HepG2 (cell line): ENCODE measurements around the gene OPRL1. TPM values are rescaled to one million over a fixed set of nuclear protein-coding genes. Genes with fewer than 3 reads are reported as not detected.
A peak's percentile ranks its signal among the peaks of the same experiment; 100 is the strongest.

ENCODE experiments used
- ATAC-seq: fragments of 200-7000 bp; cut with Tn5 transposase; 3 replicates; pipeline ENCODE4 v1.9.1; 2020; ENCODE audit warnings: mild to moderate bottlenecking, moderate library complexity
- BruUV-seq: library from RNA; stranded (reverse); fragments of 400-500 nt; replicated peaks from 2 replicates; lab custom pipeline; 2021; lab: Mats Ljungman, UMichigan
- CTCF ChIA-PET: fragments of 300-600 bp; formaldehyde crosslinking; extraction: SDS; loops from one replicate; lab custom pipeline; 2021; ENCODE audit warnings: low total read pairs, inconsistent platforms, low intra/inter-chr PET ratio; lab: Yijun Ruan, JAX
- POLR2A ChIA-PET: fragments of 350-600 bp; sonication (Branson Sonifier 250); formaldehyde crosslinking; loops from one replicate; lab custom pipeline; 2020; ENCODE audit warnings: antibody characterized with exemption, inconsistent platforms; lab: Yijun Ruan, JAX
- DNase-seq: peaks from one replicate; pipeline ENCODE4 v3.0.0-alpha.2; 2015; ENCODE audit warnings: low spot score
- FAIRE-seq: peaks from 3 replicates; lab custom pipeline; 2011; peaks lifted over from hg19 to GRCh38; lab: Jason Lieb, UNC
- H2AFZ ChIP-seq: one replicate; pipeline ENCODE4 v1.6.1; 2011; ENCODE audit warnings: low read length, inconsistent platforms
- H3K27ac ChIP-seq: fragments of 300-600 bp; 3 replicates; pipeline ENCODE4 v1.8.0; 2011; ENCODE audit warnings: mixed run types, mild to moderate bottlenecking, mixed read lengths, low read length, inconsistent platforms; ENCODE audit not compliant: insufficient read depth; ENCODE audit errors: extremely low read length
- H3K27me3 ChIP-seq, 2 experiments: fragments of 200-600 bp in 1 of 2; 2 replicates in 1 of 2; 3 replicates in 1 of 2; pipeline versions ENCODE4 v1.6.0 to v1.8.0; 2011; ENCODE audit warnings: low read length in 2 of 2, mild to moderate bottlenecking in 2 of 2, moderate library complexity in 2 of 2, inconsistent platforms in 1 of 2; ENCODE audit not compliant: insufficient read depth in 2 of 2, control insufficient read depth in 1 of 2
- H3K36me3 ChIP-seq, 2 experiments: fragments of 200-600 bp in 1 of 2; replicated peaks in 1 of 2; 2 replicates in 1 of 2; 3 replicates in 1 of 2; pipeline versions ENCODE4 v1.5.1 to v1.8.0; 2011; ENCODE audit warnings: low read length in 2 of 2, inconsistent platforms in 1 of 2; ENCODE audit not compliant: insufficient read depth in 2 of 2, control insufficient read depth in 1 of 2
- H3K4me1 ChIP-seq: 2 replicates; pipeline ENCODE4 v1.5.1; 2012; ENCODE audit warnings: low read length, inconsistent platforms; ENCODE audit not compliant: insufficient read depth
- H3K4me2 ChIP-seq: 2 replicates; pipeline ENCODE4 v1.6.0; 2011; ENCODE audit warnings: low read depth, low read length, inconsistent platforms
- H3K4me3 ChIP-seq, 3 experiments: fragments of 200-600 bp in 1 of 3; sonication (generic), shearing (Covaris generic) in 1 of 3; replicated peaks in 1 of 3; 2 replicates each; pipeline ENCODE4 v1.5.1; 2011 to 2016; ENCODE audit warnings: low read length in 3 of 3, inconsistent platforms in 2 of 3, low read depth in 2 of 3, mild to moderate bottlenecking in 2 of 3, control low read depth in 1 of 3, mixed read lengths in 1 of 3; ENCODE audit not compliant: insufficient read depth in 1 of 3
- H3K79me2 ChIP-seq: one replicate; pipeline ENCODE4 v1.6.1; 2011; ENCODE audit warnings: low read length, inconsistent platforms; ENCODE audit not compliant: insufficient read depth
- H3K9ac ChIP-seq: 2 replicates; pipeline ENCODE4 v1.6.0; 2011; ENCODE audit warnings: mild to moderate bottlenecking, low read depth, low read length, inconsistent platforms; ENCODE audit not compliant: insufficient read depth
- H3K9me3 ChIP-seq: 2 replicates; pipeline ENCODE4 v1.5.1; 2012; ENCODE audit warnings: mild to moderate bottlenecking, low read length
- H4K20me1 ChIP-seq: 2 replicates; pipeline ENCODE4 v1.6.0; 2011; ENCODE audit warnings: inconsistent platforms, mild to moderate bottlenecking, low read length, moderate library complexity; ENCODE audit not compliant: insufficient read depth
- BATF2 ChIP-seq: sonication (generic); formaldehyde crosslinking; IDR thresholded peaks from 2 replicates; pipeline ENCODE4 v1.8.0; 2022; ENCODE audit warnings: mild to moderate bottlenecking, missing genetic modification reagents, moderate library complexity
- CREBL2 ChIP-seq: sonication (generic); formaldehyde crosslinking; IDR thresholded peaks from 2 replicates; pipeline ENCODE4 v1.8.1; 2023; ENCODE audit warnings: missing genetic modification reagents, mild to moderate bottlenecking, borderline replicate concordance
- EEA1 ChIP-seq: sonication (generic); formaldehyde crosslinking; IDR thresholded peaks from 2 replicates; pipeline ENCODE4 v1.5.1; 2020; ENCODE audit warnings: mild to moderate bottlenecking, missing genetic modification reagents, borderline replicate concordance
- HNRNPK ChIP-seq: fragments of 200-400 bp; formaldehyde crosslinking; IDR thresholded peaks from 2 replicates; pipeline ENCODE4 v1.6.1; 2018; ENCODE audit warnings: low read length, low read depth, moderate library complexity, mild to moderate bottlenecking; ENCODE audit not compliant: poor library complexity, severe bottlenecking
- HOXA7 ChIP-seq: sonication (generic); formaldehyde crosslinking; IDR thresholded peaks from 2 replicates; pipeline ENCODE4 v1.8.1; 2022; ENCODE audit warnings: mild to moderate bottlenecking, missing genetic modification reagents, moderate library complexity
- KAT7 ChIP-seq: IDR thresholded peaks from 2 replicates; pipeline ENCODE4 v1.6.1; 2018; ENCODE audit warnings: borderline replicate concordance, missing compliant biosample characterization
- NONO ChIP-seq, 2 experiments: fragments of 450-650 bp in 1 of 2; sonication (generic) in 1 of 2; formaldehyde crosslinking in 1 of 2; IDR thresholded peaks in 1 of 2; conservative IDR thresholded peaks in 1 of 2; 2 replicates each; pipeline versions ENCODE4 v1.6.1 to v1.8.0; 2017 to 2022; ENCODE audit warnings: mild to moderate bottlenecking in 1 of 2, missing genetic modification reagents in 1 of 2, moderate library complexity in 1 of 2
- NR0B2 ChIP-seq: sonication (generic); formaldehyde crosslinking; IDR thresholded peaks from 2 replicates; pipeline ENCODE4 v1.4.0; 2020; ENCODE audit warnings: mild to moderate bottlenecking, missing genetic modification reagents
- SP2 ChIP-seq: sonication (generic); formaldehyde crosslinking; IDR thresholded peaks from 2 replicates; pipeline ENCODE4 v1.5.1; 2020; ENCODE audit warnings: mild to moderate bottlenecking, missing genetic modification reagents
- TMF1 ChIP-seq: sonication (generic); formaldehyde crosslinking; IDR thresholded peaks from 2 replicates; pipeline ENCODE4 v1.8.1; 2022; ENCODE audit warnings: low read depth, missing genetic modification reagents
- ZFP91 ChIP-seq: sonication (generic); formaldehyde crosslinking; IDR thresholded peaks from 2 replicates; pipeline ENCODE4 v1.9.0; 2022; ENCODE audit warnings: missing genetic modification reagents, mild to moderate bottlenecking, borderline replicate concordance
- ZNF281 ChIP-seq: sonication (generic); formaldehyde crosslinking; IDR thresholded peaks from 2 replicates; pipeline ENCODE4 v1.4.0; 2020; ENCODE audit warnings: missing genetic modification reagents, borderline replicate concordance
- ZNF883 ChIP-seq: sonication (generic); formaldehyde crosslinking; IDR thresholded peaks from 2 replicates; pipeline ENCODE4 v1.5.1; 2020; ENCODE audit warnings: mild to moderate bottlenecking, missing genetic modification reagents; ENCODE audit errors: not compliant biosample characterization
- WGBS: methylation state at CpG from one replicate; pipeline ENCODE4 v1.1.6; 2017; ENCODE audit warnings: low lambda C conversion rate; 5-methylcytosine and 5-hydroxymethylcytosine counted together
- in situ Hi-C: cut with HindIII; loops from 2 replicates; pipeline ENCODE4 v1.10.0; 2017; ENCODE audit warnings: low pct_unique_long_range_greater_than_20kb; ENCODE audit not compliant: extremely low pct_ligation_motif_present
- intact Hi-C: fragments of 100-400 bp; cut with micrococcal nuclease; formaldehyde crosslinking; loops from one replicate; pipeline ENCODE4 v1.10.0; 2022; ENCODE audit not compliant: unreplicated experiment
- polyA plus RNA-seq, 8 experiments: library from polyadenylated mRNA; depleted of rRNA in 3 of 8; stranded (reverse) in 7 of 8; unstranded in 1 of 8; fragments of >200 nt; fragmentation: Illumina TruSeq in 4 of 8; extraction: Trizol in 4 of 8; gene quantifications; 2 replicates each; pipeline versions ENCODE4 v1.2.1 to v1.2.3, GENCODE V29; 2011 to 2016; ENCODE audit warnings: low read depth in 4 of 8, missing spikeins in 1 of 8, mixed read lengths in 1 of 8; ENCODE audit not compliant: insufficient read depth in 1 of 8
- total RNA-seq, 5 experiments: library from RNA; depleted of rRNA; stranded (reverse); fragments of >200 nt; fragmentation: Illumina TruSeq; extraction: Trizol; gene quantifications; 2 replicates each; pipeline ENCODE4 v1.2.3, GENCODE V29; 2016; ENCODE audit warnings: low read depth in 1 of 5

OPRL1 gene
- total and polyA plus RNA-seq, 2 of the 13 experiments (the other 11 are each of a cell fraction or from before 2014, with no cell fraction given), result 0.35 to 0.71 TPM

- TF ChIP-seq EEA1 (CRISPR knock-in tag) (0 out of 2 replicates have a peak, but pooled peaks have one; percentile 36), ZFP91 (CRISPR knock-in tag) (peak; percentile 37; the same call in 1 of the 2 replicates), ZNF883 (no peak), KAT7 (CRISPR knock-in tag) (no peak), SP2 (peak; percentile 26; the same call in 1 of the 2 replicates), TMF1 (CRISPR knock-in tag) (no peak), CREBL2 (CRISPR knock-in tag) (no peak), NR0B2 (CRISPR knock-in tag) (no peak)
Measured at GRCh38 chr20:64067005-64067632, 12.8 kb upstream of the OPRL1 start (continued).

- CTCF ChIA-PET, result no interaction called here
Measured at GRCh38 chr20:64067733-64068307, 12.1 kb upstream of the OPRL1 start.

More at GRCh38 chr20:64067733-64068307, 12.1 kb upstream of the OPRL1 start:
- TF ChIP-seq BATF2 (CRISPR knock-in tag) (peak; percentile 31; the same call in 1 of the 2 replicates), NONO (IDR thresholded peaks at IDR 0.05) (no peak), NONO (CRISPR knock-in tag; conservative IDR thresholded peaks at IDR 0.05) (0 out of 2 replicates have a peak, but pooled peaks have one; percentile 54), ZNF281 (CRISPR knock-in tag) (peak; percentile 66), HNRNPK (no peak), HOXA7 (CRISPR knock-in tag) (0 out of 2 replicates have a peak, but pooled peaks have one; percentile 71)
- TF ChIP-seq, all 625 proteins: peak for 4
- in situ Hi-C loops (no loop called here), intact Hi-C loops (loop anchor here (2.0 kb wide), 1 partner anchor 13 kb away; no protein-coding TSS in a partner anchor)
- Histone ChIP-seq H4K20me1 (peaks cover 4% of the 10 kb centered on the region; the same call in 1 of the 2 replicates), H2AFZ (no peak overlapping the region), H3K9me3 (no peaks in the 10 kb centered on the region), H3K4me1 (peaks cover 47% of the 10 kb centered on the region), H3K27me3 (peaks cover 3 to 11% of the 10 kb centered on the region in 2 experiments; a peak in 2 of 5 replicates), H3K27ac (no peak overlapping the region), H3K4me3 (no peak overlapping the region), H3K79me2 (no peaks in the 10 kb centered on the region), H3K4me2 (no peak overlapping the region), H3K36me3 (no peaks in the 10 kb centered on the region), H3K9ac (no peak overlapping the region)
- no TSS peak for BruUV-seq
- DNase-seq (no peak), ATAC-seq (no peak), FAIRE-seq (no peak)
- WGBS, result 46% methylated on average over 7 of the region's 12 CpGs
- POLR2A ChIA-PET, result no interaction called here
